HepG2 (cell line): ENCODE results near the gene TOB2.

Source experiments
- BRF2 ChIP-seq: sonication (generic); formaldehyde crosslinking; IDR thresholded peaks from 2 replicates; pipeline ENCODE4 v1.8.1; 2022; ENCODE audit warnings: mild to moderate bottlenecking, missing genetic modification reagents
- EZH2 ChIP-seq: conservative IDR thresholded peaks from 2 replicates; pipeline ENCODE4 v1.6.1; 2012; ENCODE audit warnings: mild to moderate bottlenecking, low read depth, low read length, moderate library complexity
- FOXA3 ChIP-seq: IDR thresholded peaks from 2 replicates; pipeline ENCODE4 v1.6.1; 2016; ENCODE audit warnings: missing genetic modification reagents, missing compliant biosample characterization
- PHF20 ChIP-seq: sonication (generic); formaldehyde crosslinking; IDR thresholded peaks from 2 replicates; pipeline ENCODE4 v1.5.0; 2020; ENCODE audit warnings: mild to moderate bottlenecking, missing genetic modification reagents
- POLR2A ChIP-seq, 2 experiments: IDR thresholded peaks; 2 replicates each; pipeline ENCODE4 v1.6.1; 2011; ENCODE audit warnings: low read depth in 2 of 2, low read length in 2 of 2, mild to moderate bottlenecking in 1 of 2, moderate library complexity in 1 of 2; ENCODE audit not compliant: insufficient read depth in 1 of 2
- PREB ChIP-seq: sonication (generic); formaldehyde crosslinking; IDR thresholded peaks from 2 replicates; pipeline ENCODE4 v1.4.0; 2020; ENCODE audit warnings: missing genetic modification reagents
- TP53 ChIP-seq: sonication (generic); formaldehyde crosslinking; conservative IDR thresholded peaks from 2 replicates; pipeline ENCODE4 v1.4.0; 2020; ENCODE audit warnings: missing genetic modification reagents
- ZNF263 ChIP-seq: sonication (generic); formaldehyde crosslinking; IDR thresholded peaks from 2 replicates; pipeline ENCODE4 v1.4.0; 2020; ENCODE audit warnings: missing genetic modification reagents
- ZNF318 ChIP-seq: sonication (generic); formaldehyde crosslinking; IDR thresholded peaks from 2 replicates; pipeline ENCODE4 v1.4.0; 2020; ENCODE audit warnings: mild to moderate bottlenecking, missing genetic modification reagents
- TF ChIP-seq, protein P1 (sequence below), 2 experiments: IDR thresholded peaks; 2 replicates each; pipeline ENCODE4 v1.6.1; 2011 to 2012; ENCODE audit warnings: low read length in 2 of 2, borderline replicate concordance in 1 of 2, low read depth in 1 of 2, mild to moderate bottlenecking in 1 of 2, moderate library complexity in 1 of 2
- TF ChIP-seq, protein P2 (sequence below): sonication (generic); formaldehyde crosslinking; IDR thresholded peaks from 2 replicates; pipeline ENCODE4 v1.5.0; 2020; ENCODE audit warnings: mild to moderate bottlenecking, missing genetic modification reagents, moderate library complexity

DNA sequence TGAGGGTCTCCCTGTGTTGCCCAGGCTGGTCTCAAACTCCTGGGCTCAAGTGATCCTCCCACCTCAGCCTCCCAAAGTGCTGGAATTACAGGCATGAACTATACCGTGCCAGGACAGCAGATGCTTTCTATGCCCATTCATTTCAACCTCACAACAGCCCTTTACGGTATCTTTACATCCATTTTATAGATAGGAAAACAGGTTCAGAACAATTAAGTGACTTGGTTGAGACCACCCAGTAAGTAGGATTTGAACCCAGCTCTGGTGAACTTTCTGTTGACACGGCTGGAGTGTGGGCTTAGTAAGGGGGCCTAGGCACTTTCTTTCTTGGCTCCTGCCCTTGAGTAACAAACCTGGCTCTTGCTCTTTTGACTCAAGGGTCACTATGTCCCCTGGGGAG is 39.2 kb downstream of the TOB2 start:
- TF ChIP-seq PHF20 (CRISPR knock-in tag): no peak
- TF ChIP-seq POLR2A (IDR thresholded peaks at IDR 0.05; ENCODE audit: insufficient read depth in 1 of 2, low read depth in 2 of 2, low read length in 2 of 2): no peak
- TF ChIP-seq, protein P1, sequence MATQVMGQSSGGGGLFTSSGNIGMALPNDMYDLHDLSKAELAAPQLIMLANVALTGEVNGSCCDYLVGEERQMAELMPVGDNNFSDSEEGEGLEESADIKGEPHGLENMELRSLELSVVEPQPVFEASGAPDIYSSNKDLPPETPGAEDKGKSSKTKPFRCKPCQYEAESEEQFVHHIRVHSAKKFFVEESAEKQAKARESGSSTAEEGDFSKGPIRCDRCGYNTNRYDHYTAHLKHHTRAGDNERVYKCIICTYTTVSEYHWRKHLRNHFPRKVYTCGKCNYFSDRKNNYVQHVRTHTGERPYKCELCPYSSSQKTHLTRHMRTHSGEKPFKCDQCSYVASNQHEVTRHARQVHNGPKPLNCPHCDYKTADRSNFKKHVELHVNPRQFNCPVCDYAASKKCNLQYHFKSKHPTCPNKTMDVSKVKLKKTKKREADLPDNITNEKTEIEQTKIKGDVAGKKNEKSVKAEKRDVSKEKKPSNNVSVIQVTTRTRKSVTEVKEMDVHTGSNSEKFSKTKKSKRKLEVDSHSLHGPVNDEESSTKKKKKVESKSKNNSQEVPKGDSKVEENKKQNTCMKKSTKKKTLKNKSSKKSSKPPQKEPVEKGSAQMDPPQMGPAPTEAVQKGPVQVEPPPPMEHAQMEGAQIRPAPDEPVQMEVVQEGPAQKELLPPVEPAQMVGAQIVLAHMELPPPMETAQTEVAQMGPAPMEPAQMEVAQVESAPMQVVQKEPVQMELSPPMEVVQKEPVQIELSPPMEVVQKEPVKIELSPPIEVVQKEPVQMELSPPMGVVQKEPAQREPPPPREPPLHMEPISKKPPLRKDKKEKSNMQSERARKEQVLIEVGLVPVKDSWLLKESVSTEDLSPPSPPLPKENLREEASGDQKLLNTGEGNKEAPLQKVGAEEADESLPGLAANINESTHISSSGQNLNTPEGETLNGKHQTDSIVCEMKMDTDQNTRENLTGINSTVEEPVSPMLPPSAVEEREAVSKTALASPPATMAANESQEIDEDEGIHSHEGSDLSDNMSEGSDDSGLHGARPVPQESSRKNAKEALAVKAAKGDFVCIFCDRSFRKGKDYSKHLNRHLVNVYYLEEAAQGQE (IDR thresholded peaks at IDR 0.05; ENCODE audit: borderline replicate concordance in 1 of 2, low read depth in 1 of 2, low read length in 2 of 2): no peak
- TF ChIP-seq, protein P2, sequence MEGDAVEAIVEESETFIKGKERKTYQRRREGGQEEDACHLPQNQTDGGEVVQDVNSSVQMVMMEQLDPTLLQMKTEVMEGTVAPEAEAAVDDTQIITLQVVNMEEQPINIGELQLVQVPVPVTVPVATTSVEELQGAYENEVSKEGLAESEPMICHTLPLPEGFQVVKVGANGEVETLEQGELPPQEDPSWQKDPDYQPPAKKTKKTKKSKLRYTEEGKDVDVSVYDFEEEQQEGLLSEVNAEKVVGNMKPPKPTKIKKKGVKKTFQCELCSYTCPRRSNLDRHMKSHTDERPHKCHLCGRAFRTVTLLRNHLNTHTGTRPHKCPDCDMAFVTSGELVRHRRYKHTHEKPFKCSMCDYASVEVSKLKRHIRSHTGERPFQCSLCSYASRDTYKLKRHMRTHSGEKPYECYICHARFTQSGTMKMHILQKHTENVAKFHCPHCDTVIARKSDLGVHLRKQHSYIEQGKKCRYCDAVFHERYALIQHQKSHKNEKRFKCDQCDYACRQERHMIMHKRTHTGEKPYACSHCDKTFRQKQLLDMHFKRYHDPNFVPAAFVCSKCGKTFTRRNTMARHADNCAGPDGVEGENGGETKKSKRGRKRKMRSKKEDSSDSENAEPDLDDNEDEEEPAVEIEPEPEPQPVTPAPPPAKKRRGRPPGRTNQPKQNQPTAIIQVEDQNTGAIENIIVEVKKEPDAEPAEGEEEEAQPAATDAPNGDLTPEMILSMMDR (CRISPR knock-in tag): no peak
- no peak for TF ChIP-seq EZH2
- TF ChIP-seq FOXA3: no peak
- TF ChIP-seq ZNF263 (CRISPR knock-in tag): no peak
- TF ChIP-seq ZNF318 (CRISPR knock-in tag): no peak
- no peak for TF ChIP-seq TP53 (CRISPR knock-in tag)
- TF ChIP-seq BRF2 (CRISPR knock-in tag): no peak
- TF ChIP-seq PREB (CRISPR knock-in tag): no peak
